MV-4-11 (cell line): ENCODE measurements around the gene SPNS2.

Experiments
- DNase-seq: peaks from one replicate; lab custom pipeline; 2025; lab: John Stamatoyannopoulos, UW

The SPNS2 gene

GRCh38 chr17:4537451-4538235, 39.0 kb downstream of the SPNS2 start:
- DNase-seq: no peak

GRCh38 chr17:4538236-4539002, 39.7 kb downstream of the SPNS2 start:
- no peak for DNase-seq

GRCh38 chr17:4539025-4539424, 40.3 kb downstream of the SPNS2 start:
- DNase-seq: no peak

GRCh38 chr17:4539576-4540223, 41.0 kb downstream of the SPNS2 start:
- DNase-seq: no peak

GRCh38 chr17:4540224-4540651, 41.6 kb downstream of the SPNS2 start:
- no peak for DNase-seq

GRCh38 chr17:4540687-4541327, 42.1 kb downstream of the SPNS2 start:
- no peak for DNase-seq

GRCh38 chr17:4541328-4542002, 42.8 kb downstream of the SPNS2 start:
- DNase-seq: no peak

GRCh38 chr17:4542003-4542725, 43.5 kb downstream of the SPNS2 start:
- DNase-seq: no peak

GRCh38 chr17:4542726-4543191, 44.1 kb downstream of the SPNS2 start:
- DNase-seq: no peak

GRCh38 chr17:4543557-4544026, 44.9 kb downstream of the SPNS2 start:
- no peak for DNase-seq

GRCh38 chr17:4544135-4544950, 45.7 kb downstream of the SPNS2 start:
- no peak for DNase-seq

- DNase-seq: no peak
Observed at GRCh38 chr17:4544951-4545216, 46.2 kb downstream of the SPNS2 start.

GRCh38 chr17:4545217-4545951, 46.7 kb downstream of the SPNS2 start:
- DNase-seq: no peak

- no peak for DNase-seq
Observed at GRCh38 chr17:4547118-4547906, 48.6 kb downstream of the SPNS2 start.

- DNase-seq: no peak
Observed at GRCh38 chr17:4548061-4548461, 49.4 kb downstream of the SPNS2 start.

GRCh38 chr17:4548721-4549531, 50.2 kb downstream of the SPNS2 start:
- DNase-seq: no peak

GRCh38 chr17:4549781-4550533, 51.3 kb downstream of the SPNS2 start:
- no peak for DNase-seq
